B cell (primary cell): ENCODE data around the gene POU2F3. TPM values are rescaled to one million over a fixed set of nuclear protein-coding genes. Genes with fewer than 3 reads are reported as not detected.

Source experiments
- ATAC-seq: fragments of 200-7000 bp; cut with Tn5 transposase; one replicate; pipeline ENCODE4 v1.10.0; 2021; ENCODE audit warnings: low read depth, mild to moderate bottlenecking, moderate number of reproducible peaks, moderate library complexity
- CTCF ChIA-PET: fragments of 350-600 bp; sonication (Branson Sonifier 250); formaldehyde crosslinking; loops from one replicate; lab custom pipeline; 2021; ENCODE audit warnings: antibody characterized with exemption, inconsistent platforms; lab: Charles Lee
- POLR2A ChIA-PET: fragments of 350-600 bp; sonication (Branson Sonifier 250); formaldehyde crosslinking; loops from one replicate; lab custom pipeline; 2021; ENCODE audit warnings: antibody characterized with exemption; lab: Charles Lee
- DNase-seq: peaks from one replicate; pipeline ENCODE4 v3.0.0; 2013
- H2AFZ ChIP-seq: 2 replicates; pipeline ENCODE4 v1.6.1; 2012; ENCODE audit warnings: mild to moderate bottlenecking, low read depth, low read length; ENCODE audit not compliant: insufficient read depth, poor library complexity, severe bottlenecking
- H3K27ac ChIP-seq, 2 donors: 1 replicate in 1 of 2; 2 replicates in 1 of 2; pipeline ENCODE4 v1.5.1; 2012 to 2013; ENCODE audit warnings: low read length in 2 of 2, mild to moderate bottlenecking in 2 of 2, moderate library complexity in 1 of 2
- H3K27me3 ChIP-seq, 4 experiments: fragments of 200-600 bp in 1 of 4; sonication (generic) in 1 of 4; replicated peaks in 1 of 4; 1 replicate in 2 of 4; 2 replicates in 2 of 4; pipeline versions ENCODE4 v1.6.1 to v1.7.0; 2013 to 2016; ENCODE audit warnings: low read length in 3 of 4, mild to moderate bottlenecking in 2 of 4, mixed read lengths in 1 of 4, moderate library complexity in 1 of 4; ENCODE audit not compliant: insufficient read depth in 4 of 4, control insufficient read depth in 3 of 4; ENCODE audit errors: control extremely low read depth in 1 of 4
- H3K36me3 ChIP-seq, 2 experiments: replicated peaks in 1 of 2; 1 replicate in 1 of 2; 2 replicates in 1 of 2; pipeline versions ENCODE4 v1.6.1 to v1.7.1; 2013; ENCODE audit warnings: low read length in 1 of 2; ENCODE audit not compliant: insufficient read depth in 2 of 2, control insufficient read depth in 1 of 2; ENCODE audit errors: control extremely low read depth in 1 of 2, extremely low read depth in 1 of 2
- H3K4me1 ChIP-seq, 2 donors: fragments of 200-600 bp in 1 of 2; sonication (generic) in 1 of 2; 1 replicate in 1 of 2; 2 replicates in 1 of 2; pipeline versions ENCODE4 v1.5.1 to v1.6.1; 2013 to 2017; ENCODE audit warnings: low read length in 2 of 2; ENCODE audit not compliant: control insufficient read depth in 2 of 2, insufficient read depth in 2 of 2
- H3K4me2 ChIP-seq: replicated peaks from 2 replicates; pipeline ENCODE3; 2012; ENCODE audit warnings: mild to moderate bottlenecking, low read depth, low read length; ENCODE audit not compliant: poor library complexity, severe bottlenecking
- H3K4me3 ChIP-seq, 5 experiments: fragments of 200-600 bp in 1 of 5; sonication (generic) in 1 of 5; 1 replicate in 3 of 5; 2 replicates in 2 of 5; pipeline versions ENCODE4 v1.5.1 to v1.7.0; 2011 to 2016; ENCODE audit warnings: low read length in 4 of 5, mild to moderate bottlenecking in 4 of 5, low read depth in 2 of 5, control low read depth in 1 of 5, moderate library complexity in 1 of 5; ENCODE audit not compliant: insufficient read depth in 1 of 5; ENCODE audit errors: control extremely low read depth in 1 of 5, extremely low read depth in 1 of 5
- H3K79me2 ChIP-seq: fragments of 200-600 bp; sonication (generic); one replicate; pipeline ENCODE4 v1.6.0; 2016; ENCODE audit warnings: low read length; ENCODE audit not compliant: control insufficient read depth, insufficient read depth
- H3K9ac ChIP-seq: fragments of 200-600 bp; sonication (generic); 2 replicates; pipeline ENCODE4 v1.6.1; 2017; ENCODE audit warnings: mild to moderate bottlenecking, low read length, moderate library complexity
- H3K9me3 ChIP-seq, 3 donors: one replicate each; pipeline versions ENCODE4 v1.6.1 to v1.7.1; 2013; ENCODE audit warnings: low read length in 2 of 3; ENCODE audit not compliant: control insufficient read depth in 2 of 3, insufficient read depth in 1 of 3; ENCODE audit errors: control extremely low read depth in 1 of 3
- H4K20me1 ChIP-seq: 2 replicates; pipeline ENCODE4 v1.6.0; 2012; ENCODE audit warnings: mild to moderate bottlenecking, low read length; ENCODE audit not compliant: insufficient read depth, control insufficient read depth, poor library complexity, severe bottlenecking
- H3K27ac Mint-ChIP-seq: one replicate; pipeline ENCODE4 v1.8.0; 2021; ENCODE audit warnings: mixed read lengths
- H3K27me3 Mint-ChIP-seq: one replicate; pipeline ENCODE4 v1.8.0; 2021; ENCODE audit warnings: mixed read lengths
- H3K4me1 Mint-ChIP-seq: one replicate; pipeline ENCODE4 v1.8.0; 2021; ENCODE audit warnings: mixed read lengths
- H3K4me3 Mint-ChIP-seq: one replicate; pipeline ENCODE4 v1.8.0; 2021; ENCODE audit warnings: mixed read lengths
- H3K9me3 Mint-ChIP-seq: one replicate; pipeline ENCODE4 v1.8.0; 2022; ENCODE audit warnings: mixed read lengths; ENCODE audit not compliant: insufficient read depth
- CTCF ChIP-seq: fragments of 200-600 bp; IDR thresholded peaks from one replicate; pipeline ENCODE4 v1.8.0; 2022; ENCODE audit warnings: antibody characterized with exemption, mild to moderate bottlenecking
- EZH2 ChIP-seq: IDR thresholded peaks from 2 replicates; pipeline ENCODE4 v1.6.1; 2012; ENCODE audit warnings: borderline replicate concordance, low read depth, mild to moderate bottlenecking, moderate library complexity, low read length; ENCODE audit not compliant: insufficient read depth, poor library complexity, severe bottlenecking
- WGBS: methylation state at CpG from one replicate; pipeline ENCODE4 v1.1.5; 2013; ENCODE audit warnings: missing lambda C conversion rate; ENCODE audit not compliant: insufficient coverage; 5-methylcytosine and 5-hydroxymethylcytosine counted together
- intact Hi-C: fragments of 100-400 bp; cut with micrococcal nuclease; formaldehyde crosslinking; loops from one replicate; pipeline ENCODE4 v1.10.0; 2022
- polyA plus RNA-seq: library from polyadenylated mRNA; depleted of rRNA; stranded (reverse); fragments of >200 nt; gene quantifications from 2 replicates; pipeline ENCODE4 v1.2.3, GENCODE V29; 2012
- total RNA-seq, 2 donors: library from RNA; stranded (reverse); fragments of 120-200 nt in 1 of 2; gene quantifications; 1 replicate in 1 of 2; 2 replicates in 1 of 2; pipeline versions ENCODE4 v1.2.3 to v1.2.4, GENCODE V29; 2013 to 2022

Gene POU2F3
- total and polyA plus RNA-seq, 2 donors (not counting 1 experiment from before 2014, with no cell fraction given) = not detected

- Histone ChIP-seq H3K27me3 (peaks cover 0 to 42% (median 16%) of the 10 kb centered on the region in 4 experiments), H4K20me1 (no peaks in the 10 kb centered on the region), H3K36me3 (no peaks in the 10 kb centered on the region), H3K9ac (no peak overlapping the region), H3K4me1 (peaks cover 12 to 13% of the 10 kb centered on the region in 2 donors), H3K4me2 (peak overlapping the region; percentile 32), H2AFZ (no peak overlapping the region), H3K27ac (no peak overlapping the region), H3K4me3 (no peak overlapping the region), H3K9me3 (no peaks in the 10 kb centered on the region), H3K79me2 (no peaks in the 10 kb centered on the region)
- ATAC-seq = no peak
- Mint-ChIP-seq H3K27me3 (peaks cover 48% of the 10 kb centered on the region), H3K4me3 (peak overlapping the region; percentile 68), H3K9me3 (no peaks in the 10 kb centered on the region), H3K27ac (no peak overlapping the region), H3K4me1 (peaks cover 3% of the 10 kb centered on the region)
- CTCF ChIA-PET = no interaction called here
- intact Hi-C loops = no loop called here
- 7% methylated on average over 13 of the region's 13 CpGs for WGBS
- DNase-seq = peak; percentile 14
- POLR2A ChIA-PET = no interaction called here
- TF ChIP-seq CTCF (no peak), EZH2 (no peak)
These were observed 15.0 kb downstream of the POU2F3 start for GRCh38 chr11:120254788-120255518.

GRCh38 chr11:120255519-120255866 is 15.6 kb downstream of the POU2F3 start:
- Mint-ChIP-seq H3K4me1 (peaks cover 3% of the 10 kb centered on the region), H3K27ac (no peak overlapping the region), H3K27me3 (peaks cover 45% of the 10 kb centered on the region), H3K4me3 (peak overlapping the region; percentile 68), H3K9me3 (no peaks in the 10 kb centered on the region)
- Histone ChIP-seq H3K4me2 (peak overlapping the region; percentile 32), H3K36me3 (no peaks in the 10 kb centered on the region), H4K20me1 (no peaks in the 10 kb centered on the region), H3K4me3 (no peak overlapping the region), H3K27ac (no peak overlapping the region), H3K9ac (no peak overlapping the region), H3K4me1 (peaks cover 12 to 13% of the 10 kb centered on the region in 2 donors), H2AFZ (no peak overlapping the region), H3K9me3 (no peaks in the 10 kb centered on the region), H3K27me3 (peaks cover 0 to 42% (median 16%) of the 10 kb centered on the region in 4 experiments), H3K79me2 (no peaks in the 10 kb centered on the region)
- TF ChIP-seq CTCF = no peak
- no peak for TF ChIP-seq EZH2
- ATAC-seq = no peak
- no peak for DNase-seq
- WGBS = 30% methylated on average over 5 of the region's 9 CpGs
- intact Hi-C loops = no loop called here
- POLR2A ChIA-PET = no interaction called here
- CTCF ChIA-PET = no interaction called here
